Epithelial cell of proximal tubule (primary cell): ENCODE data around the gene CEP70. TPM values are rescaled to one million over a fixed set of nuclear protein-coding genes. Genes with fewer than 3 reads are reported as not detected.

Experiments
- DNase-seq: peaks from one replicate; pipeline ENCODE4 v3.0.0-alpha.2; 2011; ENCODE audit warnings: low read depth
- H3K4me3 ChIP-seq: 2 replicates; pipeline ENCODE4 v1.5.1; 2011; ENCODE audit warnings: low read depth, mild to moderate bottlenecking, low read length
- total RNA-seq: library from RNA; depleted of rRNA; stranded (reverse); fragments of >200 nt; gene quantifications from 2 replicates; pipeline ENCODE4 v1.2.3, GENCODE V29; 2015
- TF ChIP-seq, protein P1 (sequence below): conservative IDR thresholded peaks from 2 replicates; pipeline ENCODE4 v1.5.1; 2012; ENCODE audit warnings: low read depth, mild to moderate bottlenecking, low read length

Gene CEP70
- total RNA-seq, 1 donor from 2014 or later = 21.0 TPM

GRCh38 chr3:138461246-138461645 is 132.8 kb downstream of the CEP70 start:
- no peak overlapping the region for H3K4me3 ChIP-seq
- no peak for DNase-seq
- TF ChIP-seq, protein P1, sequence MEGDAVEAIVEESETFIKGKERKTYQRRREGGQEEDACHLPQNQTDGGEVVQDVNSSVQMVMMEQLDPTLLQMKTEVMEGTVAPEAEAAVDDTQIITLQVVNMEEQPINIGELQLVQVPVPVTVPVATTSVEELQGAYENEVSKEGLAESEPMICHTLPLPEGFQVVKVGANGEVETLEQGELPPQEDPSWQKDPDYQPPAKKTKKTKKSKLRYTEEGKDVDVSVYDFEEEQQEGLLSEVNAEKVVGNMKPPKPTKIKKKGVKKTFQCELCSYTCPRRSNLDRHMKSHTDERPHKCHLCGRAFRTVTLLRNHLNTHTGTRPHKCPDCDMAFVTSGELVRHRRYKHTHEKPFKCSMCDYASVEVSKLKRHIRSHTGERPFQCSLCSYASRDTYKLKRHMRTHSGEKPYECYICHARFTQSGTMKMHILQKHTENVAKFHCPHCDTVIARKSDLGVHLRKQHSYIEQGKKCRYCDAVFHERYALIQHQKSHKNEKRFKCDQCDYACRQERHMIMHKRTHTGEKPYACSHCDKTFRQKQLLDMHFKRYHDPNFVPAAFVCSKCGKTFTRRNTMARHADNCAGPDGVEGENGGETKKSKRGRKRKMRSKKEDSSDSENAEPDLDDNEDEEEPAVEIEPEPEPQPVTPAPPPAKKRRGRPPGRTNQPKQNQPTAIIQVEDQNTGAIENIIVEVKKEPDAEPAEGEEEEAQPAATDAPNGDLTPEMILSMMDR = no peak

- TF ChIP-seq, protein P1 = no peak
- DNase-seq = no peak
- H3K4me3 ChIP-seq = no peak overlapping the region
These were observed 133.4 kb downstream of the CEP70 start for GRCh38 chr3:138460536-138461205.

DNA sequence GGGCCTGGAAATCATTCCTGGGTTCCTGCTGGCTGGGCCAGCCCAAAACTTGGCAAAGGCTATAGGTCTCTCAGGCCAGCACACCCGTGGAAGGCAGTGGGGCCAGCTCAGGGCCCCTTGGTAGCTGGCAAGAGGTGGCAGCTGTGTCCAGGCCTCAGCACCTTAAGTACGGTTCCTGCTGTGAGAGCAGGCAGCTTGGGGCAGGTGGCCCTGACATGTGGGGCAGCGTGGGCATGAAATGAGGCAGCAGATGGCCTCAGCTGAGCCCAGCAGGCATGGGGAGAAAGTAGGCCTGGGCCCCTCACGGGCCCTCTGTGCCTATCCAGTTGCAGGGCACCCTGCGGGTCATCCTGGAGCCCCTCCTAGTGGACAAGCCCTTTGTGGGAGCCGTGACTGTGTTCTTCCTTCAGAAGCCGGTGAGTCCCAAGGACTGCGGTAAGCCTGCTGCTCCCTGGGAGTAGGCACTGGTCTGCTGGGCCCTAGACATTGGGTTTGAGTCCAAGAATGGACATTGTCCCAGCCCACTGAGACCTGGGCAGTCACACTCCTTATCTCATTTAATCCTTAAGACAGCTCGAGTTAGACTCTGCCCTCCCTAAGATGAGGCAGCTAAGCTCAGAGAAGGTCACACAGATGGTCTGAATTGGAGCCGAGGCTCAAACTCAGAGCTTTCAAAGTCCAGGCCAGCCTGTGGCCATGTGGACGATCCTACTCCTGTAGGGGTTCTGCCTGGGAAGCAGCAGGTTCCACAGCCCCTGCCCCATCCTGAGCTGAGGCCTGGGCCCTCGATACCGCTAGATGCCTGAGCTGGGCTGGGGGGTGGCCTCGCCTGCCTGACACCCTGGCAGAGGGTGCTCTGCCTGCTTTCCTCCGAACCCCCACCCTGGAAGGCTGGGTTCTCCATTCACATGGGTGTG is 134.2 kb downstream of the CEP70 start:
- no peak overlapping the region for H3K4me3 ChIP-seq
- TF ChIP-seq, protein P1 = no peak

GRCh38 chr3:138458774-138459499 is 135.1 kb downstream of the CEP70 start:
- no peak overlapping the region for H3K4me3 ChIP-seq
- TF ChIP-seq, protein P1 = no peak
- no peak for DNase-seq

More for the DNA sequence above, 134.2 kb downstream of the CEP70 start:
- DNase-seq = no peak

DNA sequence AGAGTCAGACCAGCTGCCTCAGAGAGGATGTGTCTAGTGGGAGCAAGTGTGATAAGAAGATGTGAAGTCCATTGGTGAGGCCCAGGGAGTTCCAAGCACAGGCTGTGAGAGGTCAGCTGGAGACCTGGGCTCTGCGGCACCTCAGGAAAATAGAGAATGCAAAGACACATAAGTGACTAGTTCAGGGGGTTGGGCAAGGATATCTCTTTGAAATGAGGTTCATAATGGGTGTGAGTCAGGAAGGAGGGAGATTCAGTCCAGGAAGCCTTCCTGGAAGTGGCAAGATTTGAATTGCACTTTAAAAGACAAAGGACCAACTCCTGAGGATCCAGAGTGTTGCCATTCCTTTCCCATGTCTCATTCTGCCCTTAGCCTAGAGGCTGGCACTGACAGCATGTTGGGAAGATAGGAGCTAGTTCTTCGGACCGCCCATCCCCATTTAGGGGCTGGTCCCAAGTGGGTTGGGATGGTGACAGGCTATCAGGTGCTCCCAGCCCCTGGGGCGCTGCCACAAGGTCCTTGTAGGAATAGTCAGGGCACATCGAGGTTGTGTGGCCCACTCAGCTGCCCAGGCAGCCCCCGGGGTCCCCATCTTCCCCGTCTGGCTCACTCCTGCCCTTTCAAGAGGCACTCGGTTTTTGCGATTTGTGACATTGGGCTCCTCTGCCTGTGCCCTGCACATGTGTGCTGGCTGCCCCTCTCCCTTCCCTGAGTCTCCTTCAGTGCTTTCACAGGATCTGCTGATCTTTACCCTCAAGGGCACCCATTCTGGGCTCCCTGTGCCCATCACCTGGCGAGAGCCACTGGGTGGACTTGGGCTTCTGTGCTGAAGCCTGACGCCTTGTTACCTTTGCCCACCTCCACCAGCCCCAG is 136.0 kb downstream of the CEP70 start:
- TF ChIP-seq, protein P1 = no peak
- DNase-seq = no peak
- no peak overlapping the region for H3K4me3 ChIP-seq
